ENCODE measurements around the gene MRAP2.
"Not testable (repeated sequence)": the region's sequence is repeated elsewhere in the genome, so short reads cannot be mapped to it uniquely, and the experiment has no call there.

The MRAP2 gene

GRCh38 chr6:84129588-84129987, 96.0 kb downstream of the MRAP2 start:
- not testable (repeated sequence) for DNase-seq (ENCODE audit: low spot score)

GRCh38 chr6:84133385-84133784, 99.8 kb downstream of the MRAP2 start:
- DNase-seq (ENCODE audit: low spot score) = not testable (repeated sequence)

- no peak for DNase-seq (ENCODE audit: low spot score)
Observed at GRCh38 chr6:84135291-84135690, 101.7 kb downstream of the MRAP2 start.

GRCh38 chr6:84136364-84137050, 102.9 kb downstream of the MRAP2 start:
- no peak for DNase-seq (ENCODE audit: low spot score)

GRCh38 chr6:84137051-84137375, 103.4 kb downstream of the MRAP2 start:
- DNase-seq (ENCODE audit: low spot score) = peak; percentile 59

GRCh38 chr6:84137989-84138575, 104.5 kb downstream of the MRAP2 start:
- peak; percentile 29 for DNase-seq (ENCODE audit: low spot score)

- DNase-seq (ENCODE audit: low spot score) = no peak
Observed at GRCh38 chr6:84139311-84139710, 105.7 kb downstream of the MRAP2 start.

All from cerebellar cortex (tissue), 1 donor.